ENCODE measurements around the gene GRIK4. TPM values are rescaled to one million over a fixed set of nuclear protein-coding genes. Genes with fewer than 3 reads are reported as not detected.

Gene GRIK4
- total RNA-seq, 1 donor from 2014 or later = 4.3 TPM

DNA sequence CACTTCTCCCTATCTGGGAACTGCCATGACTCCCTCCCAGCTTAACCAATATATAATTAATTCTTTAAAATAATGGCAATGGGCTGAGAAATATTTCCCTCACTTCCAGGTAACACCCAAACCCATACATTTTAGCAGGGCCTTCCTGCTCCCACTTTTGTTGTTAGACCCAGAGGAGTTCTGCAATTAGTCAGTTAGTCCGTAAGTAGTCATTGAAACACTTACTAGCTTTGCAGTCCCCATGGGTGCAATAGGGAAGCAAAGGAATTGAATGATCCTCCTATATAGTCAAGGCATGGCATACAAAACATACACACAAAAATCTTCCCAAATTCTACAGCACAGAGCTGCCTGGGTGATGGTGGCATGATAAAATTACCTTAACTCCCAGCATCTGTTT, 258.4 kb downstream of the GRIK4 start:
- TF ChIP-seq, protein P1, sequence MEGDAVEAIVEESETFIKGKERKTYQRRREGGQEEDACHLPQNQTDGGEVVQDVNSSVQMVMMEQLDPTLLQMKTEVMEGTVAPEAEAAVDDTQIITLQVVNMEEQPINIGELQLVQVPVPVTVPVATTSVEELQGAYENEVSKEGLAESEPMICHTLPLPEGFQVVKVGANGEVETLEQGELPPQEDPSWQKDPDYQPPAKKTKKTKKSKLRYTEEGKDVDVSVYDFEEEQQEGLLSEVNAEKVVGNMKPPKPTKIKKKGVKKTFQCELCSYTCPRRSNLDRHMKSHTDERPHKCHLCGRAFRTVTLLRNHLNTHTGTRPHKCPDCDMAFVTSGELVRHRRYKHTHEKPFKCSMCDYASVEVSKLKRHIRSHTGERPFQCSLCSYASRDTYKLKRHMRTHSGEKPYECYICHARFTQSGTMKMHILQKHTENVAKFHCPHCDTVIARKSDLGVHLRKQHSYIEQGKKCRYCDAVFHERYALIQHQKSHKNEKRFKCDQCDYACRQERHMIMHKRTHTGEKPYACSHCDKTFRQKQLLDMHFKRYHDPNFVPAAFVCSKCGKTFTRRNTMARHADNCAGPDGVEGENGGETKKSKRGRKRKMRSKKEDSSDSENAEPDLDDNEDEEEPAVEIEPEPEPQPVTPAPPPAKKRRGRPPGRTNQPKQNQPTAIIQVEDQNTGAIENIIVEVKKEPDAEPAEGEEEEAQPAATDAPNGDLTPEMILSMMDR (IDR thresholded peaks at IDR 0.05) = no peak
- peaks cover 6% of the 10 kb centered on the region for H3K27me3 ChIP-seq
- no peak overlapping the region for H3K27ac ChIP-seq
- H3K36me3 ChIP-seq = no peaks in the 10 kb centered on the region
- no peaks in the 10 kb centered on the region for H3K4me1 ChIP-seq
- H3K4me3 ChIP-seq = no peak overlapping the region
- ATAC-seq (no peak), DNase-seq (no peak)
- intact Hi-C loops (cut with DNase I) = no loop called here
- no peaks in the 10 kb centered on the region for H3K9me3 ChIP-seq

DNA sequence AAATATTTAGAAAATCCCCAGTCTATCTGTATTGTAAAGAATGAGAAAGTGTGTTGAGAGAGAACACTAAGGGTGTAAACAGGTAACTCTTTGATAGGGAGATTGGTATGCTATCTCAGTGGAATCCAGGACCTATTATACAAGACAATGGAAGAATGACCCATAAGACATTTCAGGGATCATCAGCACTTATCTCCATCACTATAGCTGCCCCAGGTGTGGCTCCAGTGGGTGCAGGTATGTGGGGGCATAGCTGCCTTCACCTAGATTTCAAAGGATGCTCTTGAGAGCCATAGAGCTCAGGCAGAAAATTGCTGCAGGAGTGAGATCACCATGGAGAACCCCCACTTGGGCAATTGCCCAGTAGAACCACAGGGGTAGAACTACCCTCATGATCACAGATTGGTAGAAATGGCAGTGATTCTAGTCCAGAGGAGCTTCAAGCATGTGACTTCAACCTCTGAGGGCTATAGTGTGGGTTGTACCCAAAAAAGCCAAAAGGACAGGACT, 260.1 kb downstream of the GRIK4 start:
- intact Hi-C loops (cut with DNase I) = no loop called here
- Histone ChIP-seq H3K9me3 (no peaks in the 10 kb centered on the region), H3K36me3 (no peaks in the 10 kb centered on the region), H3K27me3 (no peaks in the 10 kb centered on the region), H3K4me3 (no peak overlapping the region), H3K27ac (no peak overlapping the region), H3K4me1 (no peaks in the 10 kb centered on the region)
- ATAC-seq = no peak
- TF ChIP-seq, protein P1 (IDR thresholded peaks at IDR 0.05) = no peak
- DNase-seq = no peak

GRCh38 chr11:120773501-120774031, 262.0 kb downstream of the GRIK4 start:
- Histone ChIP-seq H3K27me3 (no peaks in the 10 kb centered on the region), H3K4me1 (no peaks in the 10 kb centered on the region), H3K27ac (no peak overlapping the region), H3K4me3 (no peak overlapping the region), H3K9me3 (no peaks in the 10 kb centered on the region), H3K36me3 (no peaks in the 10 kb centered on the region)
- ATAC-seq = no peak
- TF ChIP-seq, protein P1 (IDR thresholded peaks at IDR 0.05) = no peak
- DNase-seq = no peak
- intact Hi-C loops (cut with DNase I) = no loop called here

DNA sequence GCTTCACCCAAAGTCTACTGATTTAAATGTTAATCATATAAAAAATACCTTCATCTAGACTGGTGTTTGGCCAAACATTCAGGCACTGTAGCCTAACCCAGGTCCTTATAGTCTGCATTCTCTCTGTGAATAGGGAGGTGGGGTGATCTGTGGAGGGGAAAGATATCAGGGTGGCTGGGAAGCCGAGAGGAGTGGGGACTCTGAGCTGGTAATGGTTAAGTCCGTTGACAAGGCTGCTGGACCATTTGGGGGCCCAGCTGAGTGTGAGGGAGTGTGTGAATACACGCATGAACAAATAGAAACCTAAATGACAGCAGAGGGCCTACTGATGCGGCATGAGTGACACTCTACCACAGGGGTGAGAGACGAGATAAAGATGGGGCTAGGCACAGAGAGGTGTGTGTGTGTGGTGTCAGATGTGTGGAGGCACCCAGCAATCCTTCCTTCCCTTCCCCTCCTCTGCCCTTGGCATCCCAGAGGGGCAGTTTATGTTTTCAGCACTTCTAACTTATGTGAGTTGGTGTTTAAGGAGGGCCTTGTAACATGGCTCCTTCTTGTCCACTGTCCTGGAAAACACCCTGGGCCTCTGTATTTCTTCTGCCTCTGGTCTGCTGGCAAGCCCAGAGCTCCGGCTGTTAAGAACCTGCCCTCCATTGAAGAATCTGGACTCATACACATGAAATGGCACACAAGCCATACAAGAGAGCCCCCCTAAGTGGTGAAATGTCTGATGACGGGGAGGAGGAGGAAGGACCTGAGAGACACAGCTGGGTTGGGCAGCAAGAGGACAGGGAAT, 263.2 kb downstream of the GRIK4 start:
- Histone ChIP-seq H3K9me3 (no peaks in the 10 kb centered on the region), H3K4me1 (no peaks in the 10 kb centered on the region), H3K27ac (no peak overlapping the region), H3K4me3 (no peak overlapping the region), H3K27me3 (no peaks in the 10 kb centered on the region), H3K36me3 (no peaks in the 10 kb centered on the region)
- ATAC-seq (no peak), DNase-seq (no peak)
- TF ChIP-seq, protein P1 (IDR thresholded peaks at IDR 0.05) = no peak
- intact Hi-C loops (cut with DNase I) = no loop called here

DNA sequence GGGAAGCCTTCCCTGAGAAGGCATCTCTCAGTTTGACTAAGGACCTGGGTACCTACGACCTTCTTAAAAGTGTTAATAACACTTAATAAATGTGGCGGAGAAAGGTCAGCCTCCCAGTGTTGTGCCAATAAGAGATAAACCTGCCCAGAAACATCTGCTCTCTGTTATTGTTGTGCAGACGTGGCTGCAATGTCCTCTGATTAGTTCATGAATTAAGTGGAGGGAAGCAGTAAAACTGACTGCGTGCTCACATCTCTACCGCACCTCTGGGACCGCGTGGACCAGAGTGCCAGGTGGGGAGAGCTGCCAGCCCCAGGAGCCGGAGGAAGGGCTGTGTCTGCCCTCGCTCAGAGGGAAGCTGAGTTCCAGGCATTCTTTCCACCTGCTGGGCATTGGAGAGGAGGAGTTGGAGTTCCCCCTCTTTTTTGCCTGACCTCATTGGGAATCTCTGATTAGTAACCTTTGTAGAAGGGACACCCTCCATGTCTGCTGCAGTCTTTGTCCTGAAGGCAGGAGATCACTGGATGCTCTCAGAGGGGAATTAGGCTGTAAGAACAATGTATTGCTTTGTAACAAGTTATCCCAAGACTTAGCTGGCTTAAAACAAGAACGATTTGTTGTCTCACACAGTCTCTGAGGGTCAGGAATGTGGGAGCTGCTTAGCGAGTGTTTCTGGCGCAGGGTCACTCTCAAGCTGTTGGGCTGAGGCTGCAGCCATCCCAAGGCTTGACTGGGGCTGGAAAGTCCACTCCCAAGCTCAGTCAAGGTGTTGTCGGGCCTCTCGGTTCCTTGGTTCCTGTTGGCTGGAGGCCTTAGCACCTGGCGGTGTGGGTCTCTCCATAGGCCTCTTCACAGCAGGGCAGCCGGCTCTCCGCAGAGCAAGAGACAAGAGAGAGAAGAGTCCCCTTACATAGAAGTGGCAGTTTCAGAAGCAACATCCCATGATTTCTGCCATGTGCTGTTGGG, 264.7 kb downstream of the GRIK4 start:
- no peak for DNase-seq
- intact Hi-C loops (cut with DNase I) = no loop called here
- no peak overlapping the region for H3K27ac ChIP-seq
- no peak for ATAC-seq
- no peaks in the 10 kb centered on the region for H3K36me3 ChIP-seq
- TF ChIP-seq, protein P1 (IDR thresholded peaks at IDR 0.05) = no peak
- no peaks in the 10 kb centered on the region for H3K9me3 ChIP-seq
- no peak overlapping the region for H3K4me3 ChIP-seq
- no peaks in the 10 kb centered on the region for H3K4me1 ChIP-seq
- H3K27me3 ChIP-seq = no peaks in the 10 kb centered on the region

All from upper lobe of right lung (tissue), 1 donor.